ENCODE measurements around the gene MBTD1.

Gene MBTD1

DNA sequence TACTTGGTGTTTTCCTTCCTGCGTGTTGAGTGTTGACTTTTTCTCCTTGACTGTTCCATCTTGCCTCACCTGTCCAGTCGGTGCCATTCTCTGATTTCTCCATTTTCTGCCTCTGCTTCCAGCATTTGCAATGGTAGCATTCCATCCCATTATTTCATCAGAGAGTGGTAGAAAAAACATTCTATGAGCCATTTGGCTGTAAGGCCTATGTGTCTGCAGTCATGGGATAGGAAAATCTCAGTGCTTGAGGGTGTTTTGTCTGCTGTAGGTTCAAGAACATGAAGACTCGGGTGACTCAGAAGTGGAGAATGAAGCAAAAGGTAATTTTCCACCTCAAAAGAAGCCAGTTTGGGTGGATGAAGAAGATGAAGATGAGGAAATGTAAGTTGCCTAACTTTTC is 3.2 kb upstream of the MBTD1 start:
- TF ChIP-seq, protein P1, sequence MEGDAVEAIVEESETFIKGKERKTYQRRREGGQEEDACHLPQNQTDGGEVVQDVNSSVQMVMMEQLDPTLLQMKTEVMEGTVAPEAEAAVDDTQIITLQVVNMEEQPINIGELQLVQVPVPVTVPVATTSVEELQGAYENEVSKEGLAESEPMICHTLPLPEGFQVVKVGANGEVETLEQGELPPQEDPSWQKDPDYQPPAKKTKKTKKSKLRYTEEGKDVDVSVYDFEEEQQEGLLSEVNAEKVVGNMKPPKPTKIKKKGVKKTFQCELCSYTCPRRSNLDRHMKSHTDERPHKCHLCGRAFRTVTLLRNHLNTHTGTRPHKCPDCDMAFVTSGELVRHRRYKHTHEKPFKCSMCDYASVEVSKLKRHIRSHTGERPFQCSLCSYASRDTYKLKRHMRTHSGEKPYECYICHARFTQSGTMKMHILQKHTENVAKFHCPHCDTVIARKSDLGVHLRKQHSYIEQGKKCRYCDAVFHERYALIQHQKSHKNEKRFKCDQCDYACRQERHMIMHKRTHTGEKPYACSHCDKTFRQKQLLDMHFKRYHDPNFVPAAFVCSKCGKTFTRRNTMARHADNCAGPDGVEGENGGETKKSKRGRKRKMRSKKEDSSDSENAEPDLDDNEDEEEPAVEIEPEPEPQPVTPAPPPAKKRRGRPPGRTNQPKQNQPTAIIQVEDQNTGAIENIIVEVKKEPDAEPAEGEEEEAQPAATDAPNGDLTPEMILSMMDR (IDR thresholded peaks at IDR 0.05), result no peak
- H3K27me3 ChIP-seq, result no peaks in the 10 kb centered on the region
- peaks cover 64 to 65% of the 10 kb centered on the region in 2 experiments for H3K4me1 ChIP-seq (ENCODE audit: control insufficient read depth in 1 of 2, insufficient read depth in 1 of 2, low read depth in 1 of 2, low read length in 1 of 2)
- H3K4me3 ChIP-seq (ENCODE audit: low read depth in 1 of 2, low read length in 1 of 2), result peak overlapping the region in 1 of 2 experiments; percentile 1
- peak overlapping the region; percentile 98 for H3K27ac ChIP-seq
- no peaks in the 10 kb centered on the region for H3K9me3 ChIP-seq
- no peaks in the 10 kb centered on the region for H3K36me3 ChIP-seq

DNA sequence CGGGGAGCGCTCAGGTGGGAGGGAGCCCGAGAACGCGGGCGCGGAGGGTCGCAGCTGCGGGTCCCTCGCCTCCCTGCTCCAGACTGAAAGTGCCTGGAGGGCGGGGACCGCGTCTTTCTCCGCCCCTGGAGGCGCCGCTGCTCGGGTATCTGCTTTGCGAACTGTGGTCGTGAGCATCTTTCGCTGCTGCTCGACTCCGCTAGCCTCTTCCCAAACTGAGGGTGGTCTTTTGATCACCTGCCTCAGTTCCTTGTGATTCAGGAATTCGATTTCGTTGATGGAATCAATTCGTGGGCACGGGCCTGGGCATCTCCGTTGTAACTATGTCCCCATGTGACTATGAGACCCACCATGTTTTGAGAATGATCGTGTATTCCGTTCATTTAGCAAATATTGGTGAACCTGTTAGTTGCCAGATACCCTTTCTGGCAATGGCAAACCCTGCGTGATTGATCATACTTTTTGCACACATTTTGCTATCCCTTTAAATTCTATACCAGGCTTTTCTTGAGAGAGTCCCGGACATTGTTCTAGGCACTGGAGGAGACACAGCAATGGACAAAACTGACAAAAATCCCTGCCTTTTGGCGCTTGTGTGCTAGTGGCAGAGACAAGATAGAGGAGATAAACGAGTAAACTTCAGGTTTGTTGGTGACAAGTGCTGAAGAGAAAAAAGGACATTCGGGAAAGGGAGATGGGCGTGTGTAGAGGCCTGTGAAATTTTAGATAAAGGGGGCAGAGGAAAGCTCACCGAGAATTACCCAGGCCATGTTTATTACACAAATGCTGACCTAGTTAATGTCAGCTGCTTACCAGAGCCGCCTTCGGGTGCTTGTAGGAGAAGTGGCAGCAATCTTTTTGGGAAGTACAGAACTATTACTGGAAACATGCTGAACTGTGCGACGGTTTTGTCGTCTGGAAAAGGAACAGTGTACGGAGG is 1.4 kb upstream of the MBTD1 start:
- Histone ChIP-seq H3K4me3 (ENCODE audit: low read depth in 1 of 2, low read length in 1 of 2) (peak overlapping the region; percentile 93 to 100), H3K27ac (peak overlapping the region; percentile 98), H3K4me1 (ENCODE audit: control insufficient read depth in 1 of 2, insufficient read depth in 1 of 2, low read depth in 1 of 2, low read length in 1 of 2) (peaks cover 65 to 73% of the 10 kb centered on the region in 2 experiments), H3K9me3 (no peaks in the 10 kb centered on the region), H3K27me3 (no peaks in the 10 kb centered on the region), H3K36me3 (no peaks in the 10 kb centered on the region)
- TF ChIP-seq, protein P1 (IDR thresholded peaks at IDR 0.05), result no peak

DNA sequence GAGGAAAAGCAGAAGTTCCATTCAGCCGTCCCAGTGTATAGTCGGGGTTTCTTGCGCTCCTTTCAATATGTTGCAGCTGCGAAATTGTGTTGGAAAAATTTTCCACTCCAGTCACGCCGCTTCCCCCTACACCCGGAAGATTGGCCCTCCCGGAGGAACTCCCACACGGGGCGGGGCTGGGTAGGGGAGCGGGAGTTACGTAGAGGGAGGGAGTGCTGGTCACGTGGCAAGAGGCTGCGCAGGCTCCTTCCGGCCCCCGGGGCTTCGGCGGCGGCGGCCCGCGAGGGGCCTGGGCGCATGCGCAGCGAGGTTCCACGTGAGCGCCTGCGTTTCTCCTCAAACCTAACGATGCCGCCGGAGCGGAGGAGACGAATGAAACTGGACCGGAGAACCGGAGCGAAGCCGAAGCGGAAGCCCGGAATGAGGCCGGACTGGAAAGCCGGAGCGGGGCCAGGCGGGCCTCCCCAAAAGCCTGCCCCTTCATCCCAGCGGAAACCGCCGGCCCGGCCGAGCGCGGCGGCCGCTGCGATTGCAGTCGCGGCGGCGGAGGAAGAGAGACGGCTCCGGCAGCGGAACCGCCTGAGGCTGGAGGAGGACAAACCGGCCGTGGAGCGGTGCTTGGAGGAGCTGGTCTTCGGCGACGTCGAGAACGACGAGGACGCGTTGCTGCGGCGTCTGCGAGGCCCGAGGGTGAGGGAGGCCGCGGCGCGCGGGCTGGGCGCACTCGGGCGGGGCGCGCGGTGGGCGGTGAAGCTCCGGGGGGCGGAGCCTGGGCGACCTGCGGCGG is 581 bp upstream of the MBTD1 start, which contains the start of gene UTP18:
TSS of gene UTP18 (plus strand) at position 310 of the 787 bp plus-strand sequence. CDS start at position 349, 39 bp downstream.
- Histone ChIP-seq H3K4me3 (ENCODE audit: low read depth in 1 of 2, low read length in 1 of 2) (peak within 1 kb of the TSS; percentile 93 to 100), H3K9me3 (no peaks in the 10 kb centered on the region), H3K36me3 (no peaks in the 10 kb centered on the region), H3K4me1 (ENCODE audit: control insufficient read depth in 1 of 2, insufficient read depth in 1 of 2, low read depth in 1 of 2, low read length in 1 of 2) (peaks cover 58 to 70% of the 10 kb centered on the region in 2 experiments), H3K27ac (peak within 1 kb of the TSS; percentile 98), H3K27me3 (no peaks in the 10 kb centered on the region)
- TF ChIP-seq, protein P1 (IDR thresholded peaks at IDR 0.05), result no peak

DNA sequence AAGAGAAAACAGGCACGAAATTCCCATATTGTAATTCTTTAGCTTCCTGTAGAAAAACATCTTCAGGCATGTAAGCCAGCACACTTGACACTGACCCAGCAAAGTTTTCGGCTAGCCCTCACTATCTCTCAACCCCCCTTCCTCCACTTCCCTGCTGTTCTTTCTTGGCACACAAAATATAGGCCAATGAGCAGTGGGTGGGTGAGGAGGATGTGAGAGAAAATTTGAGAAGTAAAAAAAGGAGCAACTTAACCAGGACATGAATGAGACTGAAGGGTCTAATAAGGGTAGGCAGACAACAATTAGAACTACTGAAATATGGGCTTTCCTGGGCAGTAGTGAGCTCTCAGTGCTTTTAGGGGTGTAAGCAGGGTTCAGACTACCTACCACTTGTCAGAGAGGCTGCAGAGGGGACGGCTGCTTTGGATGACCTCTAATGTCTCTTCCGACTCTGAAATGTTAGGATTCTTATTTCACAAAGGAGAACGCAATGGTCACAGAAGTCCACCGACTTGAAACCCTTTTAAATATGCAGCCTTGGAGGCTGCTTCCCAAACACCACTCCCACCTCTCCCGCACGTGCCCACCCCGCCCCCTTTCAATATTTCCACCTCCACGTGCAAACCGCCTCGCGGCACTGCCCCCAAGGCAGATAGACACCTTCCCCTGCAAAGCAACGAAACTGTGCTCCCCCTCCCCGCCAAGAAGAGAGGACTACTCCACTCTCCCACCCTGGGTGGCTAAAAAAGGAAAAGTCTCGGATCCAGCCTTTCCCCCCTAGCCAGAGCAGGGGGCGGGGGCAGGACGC is 889 bp downstream of the MBTD1 start:
- H3K27ac ChIP-seq, result peak overlapping the region; percentile 98
- H3K9me3 ChIP-seq, result no peaks in the 10 kb centered on the region
- H3K4me1 ChIP-seq (ENCODE audit: control insufficient read depth in 1 of 2, insufficient read depth in 1 of 2, low read depth in 1 of 2, low read length in 1 of 2), result peaks cover 53 to 60% of the 10 kb centered on the region in 2 experiments
- no peaks in the 10 kb centered on the region for H3K27me3 ChIP-seq
- TF ChIP-seq, protein P1 (IDR thresholded peaks at IDR 0.05), result no peak
- H3K36me3 ChIP-seq, result peaks cover 6% of the 10 kb centered on the region
- H3K4me3 ChIP-seq (ENCODE audit: low read depth in 1 of 2, low read length in 1 of 2), result peak overlapping the region; percentile 93 to 100

Measured in neutrophil (primary cell).